ENCODE results near the gene NPTN. TPM values are rescaled to one million over a fixed set of nuclear protein-coding genes. Genes with fewer than 3 reads are reported as not detected.

NPTN gene
- total and polyA plus RNA-seq, 4 donors = 128 to 221 (median 171) TPM

GRCh38 chr15:73628976-73629797 lies 4.0 kb downstream of the NPTN start:
- H3K4me1 ChIP-seq (ENCODE audit: control insufficient read depth in 1 of 2, insufficient read depth in 2 of 2, low read length in 2 of 2) = peaks cover 0 to 4% of the 10 kb centered on the region in 2 donors
- DNase-seq = no peak
- ATAC-seq (ENCODE audit: low FRiP score) = no peak
- no peaks in the 10 kb centered on the region for H3K36me3 ChIP-seq (ENCODE audit: control insufficient read depth in 1 of 2, insufficient read depth in 2 of 2, low read length in 1 of 2)
- 44 to 48% methylated on average over 7 of the region's 7 CpGs for WGBS, 2 donors
- intact Hi-C loops (cut with DNase I) = no loop called here
- H3K27ac ChIP-seq (ENCODE audit: low read depth in 1 of 2, low read length in 2 of 2) = no peak overlapping the region
- H3K4me3 ChIP-seq (ENCODE audit: low read length in 2 of 2) = peak overlapping the region in 1 of 2 donors; percentile 14
- no peaks in the 10 kb centered on the region for H3K9me3 ChIP-seq (ENCODE audit: control insufficient read depth, low read length)
- no peaks in the 10 kb centered on the region for H3K27me3 ChIP-seq (ENCODE audit: control insufficient read depth in 1 of 2, insufficient read depth in 2 of 2, low read length in 1 of 2)

- Histone ChIP-seq H3K4me3 (ENCODE audit: low read length in 2 of 2) (no peak overlapping the region), H3K27ac (ENCODE audit: low read depth in 1 of 2, low read length in 2 of 2) (no peak overlapping the region)
- intact Hi-C loops (cut with DNase I) = no loop called here
Measured at GRCh38 chr15:73628102-73628501, 5.1 kb downstream of the NPTN start.

GRCh38 chr15:73626072-73626471 lies 7.1 kb downstream of the NPTN start:
- intact Hi-C loops (cut with DNase I) = no loop called here
- H3K27me3 ChIP-seq (ENCODE audit: control insufficient read depth in 1 of 2, insufficient read depth in 2 of 2, low read length in 1 of 2) = no peaks in the 10 kb centered on the region
- H3K36me3 ChIP-seq (ENCODE audit: control insufficient read depth in 1 of 2, insufficient read depth in 2 of 2, low read length in 1 of 2) = no peaks in the 10 kb centered on the region
- no peak overlapping the region for H3K4me3 ChIP-seq (ENCODE audit: low read length in 2 of 2)
- H3K27ac ChIP-seq (ENCODE audit: low read depth in 1 of 2, low read length in 2 of 2) = no peak overlapping the region
- 36 to 42% methylated on average over 2 of the region's 2 CpGs for WGBS, 2 donors
- DNase-seq (no peak), ATAC-seq (ENCODE audit: low FRiP score) (no peak)
- H3K4me1 ChIP-seq (ENCODE audit: control insufficient read depth in 1 of 2, insufficient read depth in 2 of 2, low read length in 2 of 2) = peaks cover 2 to 10% of the 10 kb centered on the region in 2 donors
- no peaks in the 10 kb centered on the region for H3K9me3 ChIP-seq (ENCODE audit: control insufficient read depth, low read length)

More at GRCh38 chr15:73628102-73628501, 5.1 kb downstream of the NPTN start:
- Histone ChIP-seq H3K4me1 (ENCODE audit: control insufficient read depth in 1 of 2, insufficient read depth in 2 of 2, low read length in 2 of 2) (peaks cover 2 to 6% of the 10 kb centered on the region in 2 donors), H3K27me3 (ENCODE audit: control insufficient read depth in 1 of 2, insufficient read depth in 2 of 2, low read length in 1 of 2) (no peaks in the 10 kb centered on the region), H3K9me3 (ENCODE audit: control insufficient read depth, low read length) (no peaks in the 10 kb centered on the region), H3K36me3 (ENCODE audit: control insufficient read depth in 1 of 2, insufficient read depth in 2 of 2, low read length in 1 of 2) (no peaks in the 10 kb centered on the region)
- WGBS, 2 donors = 27 to 34% methylated on average over 2 of the region's 2 CpGs
- DNase-seq (no peak), ATAC-seq (ENCODE audit: low FRiP score) (no peak)

DNA sequence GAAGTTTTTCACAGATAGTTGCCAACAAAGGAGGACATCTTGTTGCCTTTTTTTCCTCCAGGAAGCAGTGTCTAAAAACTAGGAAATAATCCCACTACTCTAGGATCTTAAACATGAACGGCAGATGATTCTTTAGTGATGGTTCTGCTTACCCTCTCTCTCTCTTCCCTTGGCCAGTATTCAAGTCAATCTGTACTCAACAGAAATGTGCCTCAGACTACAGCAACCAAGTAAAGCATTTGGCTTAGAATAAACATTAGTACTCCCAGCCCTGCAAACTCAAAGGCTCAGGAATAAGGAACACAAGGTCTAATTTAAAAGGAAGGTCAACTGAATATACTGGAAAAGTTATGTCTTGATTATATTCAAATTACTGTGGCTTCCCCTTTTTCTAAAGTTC lies 8.7 kb downstream of the NPTN start:
- no peak overlapping the region for H3K4me3 ChIP-seq (ENCODE audit: low read length in 2 of 2)

DNA sequence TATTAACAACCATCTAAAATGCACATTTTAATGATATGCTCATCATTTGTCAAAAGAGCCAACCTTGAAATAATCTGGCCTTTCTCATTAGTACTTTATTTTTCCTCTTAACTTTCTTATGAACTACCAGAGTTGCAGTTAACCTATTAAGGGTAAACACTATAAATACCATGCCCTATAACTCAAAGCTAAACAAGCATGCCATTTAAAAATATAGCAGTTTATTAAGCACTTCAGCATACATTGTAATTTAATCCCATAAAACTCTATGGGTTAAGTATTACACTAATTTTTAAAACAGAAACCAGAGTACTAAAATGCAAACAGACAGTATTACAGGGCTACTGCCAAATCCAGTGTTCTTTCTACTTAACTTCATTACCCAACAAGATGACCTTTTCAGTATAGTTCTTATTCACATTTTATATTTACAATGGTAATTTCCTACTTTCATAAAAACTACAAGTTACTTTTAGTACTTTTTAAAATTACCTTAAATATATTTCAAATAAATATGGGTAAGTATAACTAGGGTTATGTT lies 11.8 kb downstream of the NPTN start:
- no peak for ATAC-seq (ENCODE audit: low FRiP score)
- Histone ChIP-seq H3K27ac (ENCODE audit: low read depth in 1 of 2, low read length in 2 of 2) (no peak overlapping the region), H3K27me3 (ENCODE audit: control insufficient read depth in 1 of 2, insufficient read depth in 2 of 2, low read length in 1 of 2) (no peaks in the 10 kb centered on the region), H3K36me3 (ENCODE audit: control insufficient read depth in 1 of 2, insufficient read depth in 2 of 2, low read length in 1 of 2) (no peaks in the 10 kb centered on the region), H3K9me3 (ENCODE audit: control insufficient read depth, low read length) (no peaks in the 10 kb centered on the region), H3K4me3 (ENCODE audit: low read length in 2 of 2) (no peak overlapping the region), H3K4me1 (ENCODE audit: control insufficient read depth in 1 of 2, insufficient read depth in 2 of 2, low read length in 2 of 2) (peaks cover 5 to 20% of the 10 kb centered on the region in 2 donors)
- DNase-seq = no peak
- intact Hi-C loops (cut with DNase I) = no loop called here

More for the DNA sequence above, 8.7 kb downstream of the NPTN start:
- no peak for DNase-seq
- Histone ChIP-seq H3K36me3 (ENCODE audit: control insufficient read depth in 1 of 2, insufficient read depth in 2 of 2, low read length in 1 of 2) (no peaks in the 10 kb centered on the region), H3K9me3 (ENCODE audit: control insufficient read depth, low read length) (no peaks in the 10 kb centered on the region), H3K4me1 (ENCODE audit: control insufficient read depth in 1 of 2, insufficient read depth in 2 of 2, low read length in 2 of 2) (peaks cover 5 to 16% of the 10 kb centered on the region in 2 donors), H3K27ac (ENCODE audit: low read depth in 1 of 2, low read length in 2 of 2) (no peak overlapping the region), H3K27me3 (ENCODE audit: control insufficient read depth in 1 of 2, insufficient read depth in 2 of 2, low read length in 1 of 2) (no peaks in the 10 kb centered on the region)
- WGBS, 2 donors = 16 to 18% methylated on average over 1 of the region's 1 CpG
- intact Hi-C loops (cut with DNase I) = no loop called here
- ATAC-seq (ENCODE audit: low FRiP score) = no peak

DNA sequence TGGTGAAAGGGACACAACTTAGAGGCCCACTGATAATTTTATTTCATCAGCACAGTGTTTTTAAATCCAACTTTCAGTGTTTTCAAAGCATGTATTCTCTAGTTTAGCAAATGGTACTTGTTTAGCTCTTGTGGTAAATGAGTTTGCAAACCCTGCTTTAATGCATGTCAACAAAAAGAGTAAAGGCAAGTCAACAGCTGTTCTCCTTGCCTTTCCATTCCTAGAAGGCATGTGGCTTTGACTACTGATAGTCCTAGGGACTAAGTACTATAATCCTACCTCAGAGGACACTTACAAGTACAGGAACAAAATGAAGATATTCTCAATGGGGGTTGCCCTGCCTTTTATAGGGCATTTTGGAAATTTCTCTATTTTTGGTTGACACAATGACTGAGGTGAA lies 13.1 kb downstream of the NPTN start:
- ATAC-seq (ENCODE audit: low FRiP score) (no peak), DNase-seq (no peak)
- no peak overlapping the region for H3K27ac ChIP-seq (ENCODE audit: low read depth in 1 of 2, low read length in 2 of 2)
- H3K36me3 ChIP-seq (ENCODE audit: control insufficient read depth in 1 of 2, insufficient read depth in 2 of 2, low read length in 1 of 2) = no peaks in the 10 kb centered on the region
- no peaks in the 10 kb centered on the region for H3K9me3 ChIP-seq (ENCODE audit: control insufficient read depth, low read length)
- intact Hi-C loops (cut with DNase I) = no loop called here
- peaks cover 5 to 26% of the 10 kb centered on the region in 2 donors for H3K4me1 ChIP-seq (ENCODE audit: control insufficient read depth in 1 of 2, insufficient read depth in 2 of 2, low read length in 2 of 2)
- H3K27me3 ChIP-seq (ENCODE audit: control insufficient read depth in 1 of 2, insufficient read depth in 2 of 2, low read length in 1 of 2) = no peaks in the 10 kb centered on the region
- H3K4me3 ChIP-seq (ENCODE audit: low read length in 2 of 2) = no peak overlapping the region

GRCh38 chr15:73617913-73618312 lies 15.3 kb downstream of the NPTN start:
- Histone ChIP-seq H3K4me3 (ENCODE audit: low read length in 2 of 2) (no peak overlapping the region), H3K36me3 (ENCODE audit: control insufficient read depth in 1 of 2, insufficient read depth in 2 of 2, low read length in 1 of 2) (no peaks in the 10 kb centered on the region), H3K4me1 (ENCODE audit: control insufficient read depth in 1 of 2, insufficient read depth in 2 of 2, low read length in 2 of 2) (peaks cover 3 to 20% of the 10 kb centered on the region in 2 donors), H3K9me3 (ENCODE audit: control insufficient read depth, low read length) (no peaks in the 10 kb centered on the region), H3K27me3 (ENCODE audit: control insufficient read depth in 1 of 2, insufficient read depth in 2 of 2, low read length in 1 of 2) (no peaks in the 10 kb centered on the region), H3K27ac (ENCODE audit: low read depth in 1 of 2, low read length in 2 of 2) (no peak overlapping the region)
- no peak for DNase-seq
- no peak for ATAC-seq (ENCODE audit: low FRiP score)
- 58 to 66% methylated on average over 5 of the region's 5 CpGs for WGBS, 2 donors
- intact Hi-C loops (cut with DNase I) = no loop called here

DNA sequence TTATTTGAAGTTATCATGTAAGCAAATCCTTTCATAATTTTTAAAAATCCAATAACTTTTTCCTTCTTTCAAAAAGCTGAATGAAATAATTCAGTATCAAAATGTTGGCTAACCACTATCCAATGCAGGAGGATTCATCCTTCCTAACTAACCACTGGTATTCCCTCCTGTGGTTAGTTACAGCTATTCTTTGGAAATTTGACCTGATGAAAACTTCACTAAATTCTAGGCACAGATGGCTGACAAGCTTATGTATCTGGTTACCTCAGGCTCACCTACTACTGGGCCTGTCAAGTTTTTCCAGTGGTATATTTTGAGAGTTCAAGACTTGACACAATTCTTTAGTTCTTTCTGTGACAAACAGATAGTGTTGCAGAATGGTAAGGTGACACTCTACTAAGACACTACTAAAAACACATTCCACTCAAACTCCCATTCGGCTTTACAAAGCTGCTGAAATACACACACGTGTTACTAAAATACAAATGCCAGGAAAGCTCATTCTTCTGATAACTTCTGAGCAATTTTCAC lies 15.8 kb downstream of the NPTN start:
- Histone ChIP-seq H3K36me3 (ENCODE audit: control insufficient read depth in 1 of 2, insufficient read depth in 2 of 2, low read length in 1 of 2) (no peaks in the 10 kb centered on the region), H3K9me3 (ENCODE audit: control insufficient read depth, low read length) (no peaks in the 10 kb centered on the region), H3K27me3 (ENCODE audit: control insufficient read depth in 1 of 2, insufficient read depth in 2 of 2, low read length in 1 of 2) (no peaks in the 10 kb centered on the region), H3K4me1 (ENCODE audit: control insufficient read depth in 1 of 2, insufficient read depth in 2 of 2, low read length in 2 of 2) (peaks cover 4 to 20% of the 10 kb centered on the region in 2 donors), H3K4me3 (ENCODE audit: low read length in 2 of 2) (no peak overlapping the region), H3K27ac (ENCODE audit: low read depth in 1 of 2, low read length in 2 of 2) (no peak overlapping the region)
- no peak for DNase-seq
- intact Hi-C loops (cut with DNase I) = no loop called here
- ATAC-seq (ENCODE audit: low FRiP score) = no peak
- WGBS, 2 donors = 75 to 78% methylated on average over 2 of the region's 2 CpGs

- intact Hi-C loops (cut with DNase I) = no loop called here
- DNase-seq = no peak
- H3K36me3 ChIP-seq (ENCODE audit: control insufficient read depth in 1 of 2, insufficient read depth in 2 of 2, low read length in 1 of 2) = no peaks in the 10 kb centered on the region
- no peaks in the 10 kb centered on the region for H3K9me3 ChIP-seq (ENCODE audit: control insufficient read depth, low read length)
- no peak for ATAC-seq (ENCODE audit: low FRiP score)
- peaks cover 1 to 12% of the 10 kb centered on the region in 2 donors for H3K4me1 ChIP-seq (ENCODE audit: control insufficient read depth in 1 of 2, insufficient read depth in 2 of 2, low read length in 2 of 2)
- no peak overlapping the region for H3K27ac ChIP-seq (ENCODE audit: low read depth in 1 of 2, low read length in 2 of 2)
- WGBS, 2 donors = 55% methylated on average over 2 of the region's 2 CpGs
- no peaks in the 10 kb centered on the region for H3K27me3 ChIP-seq (ENCODE audit: control insufficient read depth in 1 of 2, insufficient read depth in 2 of 2, low read length in 1 of 2)
- H3K4me3 ChIP-seq (ENCODE audit: low read length in 2 of 2) = no peak overlapping the region
Measured at GRCh38 chr15:73608941-73609340, 24.2 kb downstream of the NPTN start.
